OCI-LY7 (cell line): ENCODE data around the gene ESPNL. TPM values are rescaled to one million over a fixed set of nuclear protein-coding genes. Genes with fewer than 3 reads are reported as not detected.

ENCODE experiments used
- BruUV-seq: library from RNA; stranded (reverse); fragments of 400-500 nt; replicated peaks from 2 replicates; lab custom pipeline; 2021; lab: Mats Ljungman, UMichigan
- CTCF ChIA-PET: fragments of 300-600 bp; sonication (Branson Sonifier 250); formaldehyde crosslinking; loops from one replicate; lab custom pipeline; 2022; ENCODE audit warnings: antibody characterized with exemption; ENCODE audit not compliant: unreplicated experiment; lab: Charles Lee
- POLR2A ChIA-PET: fragments of 300-600 bp; sonication (Branson Sonifier 250); formaldehyde crosslinking; loops from one replicate; lab custom pipeline; 2022; ENCODE audit warnings: antibody characterized with exemption; lab: Charles Lee
- DNase-seq: peaks from one replicate; pipeline ENCODE4 v3.0.0-alpha.2; 2015; ENCODE audit warnings: low spot score
- H2AFZ ChIP-seq: fragments of 200-600 bp; sonication (generic), shearing (Covaris generic); 2 replicates; pipeline ENCODE4 v1.6.1; 2014; ENCODE audit warnings: mild to moderate bottlenecking, antibody characterized with exemption, low read length, moderate library complexity
- H3K27ac ChIP-seq: fragments of 200-600 bp; sonication (generic); 2 replicates; pipeline ENCODE4 v1.5.1; 2014; ENCODE audit warnings: mixed run types, low read depth, mild to moderate bottlenecking, moderate library complexity, low read length, inconsistent platforms; ENCODE audit not compliant: poor library complexity, severe bottlenecking
- H3K36me3 ChIP-seq: fragments of 200-600 bp; sonication (generic); 2 replicates; pipeline ENCODE4 v1.6.1; 2014; ENCODE audit warnings: mild to moderate bottlenecking, antibody characterized with exemption, low read length, moderate library complexity, mixed read lengths; ENCODE audit not compliant: insufficient read depth
- H3K4me1 ChIP-seq: fragments of 200-600 bp; sonication (generic); 2 replicates; pipeline ENCODE4 v1.5.1; 2014; ENCODE audit warnings: mild to moderate bottlenecking, low read length; ENCODE audit not compliant: insufficient read depth, poor library complexity, severe bottlenecking
- H3K4me2 ChIP-seq: fragments of 200-600 bp; sonication (generic); 2 replicates; pipeline ENCODE4 v1.6.1; 2014; ENCODE audit warnings: mild to moderate bottlenecking, low read length
- H3K4me3 ChIP-seq: fragments of 200-600 bp; sonication (generic); 2 replicates; pipeline ENCODE4 v1.5.1; 2014; ENCODE audit warnings: mild to moderate bottlenecking, low read depth, low read length; ENCODE audit not compliant: poor library complexity, severe bottlenecking
- H3K79me2 ChIP-seq: fragments of 200-600 bp; sonication (generic); 2 replicates; pipeline ENCODE4 v1.6.1; 2016; ENCODE audit warnings: low read depth, mild to moderate bottlenecking, low read length, moderate library complexity, mixed read lengths; ENCODE audit not compliant: insufficient read depth
- H3K9me2 ChIP-seq: fragments of 200-600 bp; sonication (generic); 2 replicates; pipeline ENCODE4 v1.6.1; 2016; ENCODE audit warnings: mild to moderate bottlenecking, low read length, mixed read lengths; ENCODE audit not compliant: insufficient read depth
- H3K9me3 ChIP-seq: fragments of 200-600 bp; sonication (generic); 2 replicates; pipeline ENCODE4 v1.6.1; 2014; ENCODE audit warnings: mild to moderate bottlenecking, mixed run types, low read length, mixed read lengths
- H4K20me1 ChIP-seq: fragments of 200-600 bp; sonication (generic); 2 replicates; pipeline ENCODE4 v1.6.1; 2014; ENCODE audit warnings: mild to moderate bottlenecking, antibody characterized with exemption, low read length, moderate library complexity, mixed read lengths; ENCODE audit not compliant: insufficient read depth
- EZH2phosphoT487 ChIP-seq: fragments of 200-600 bp; sonication (generic); IDR thresholded peaks from 2 replicates; pipeline ENCODE4 v1.6.1; 2018; ENCODE audit warnings: low read depth, borderline replicate concordance, mild to moderate bottlenecking, mixed run types, antibody characterized with exemption, low read length, moderate library complexity, mixed read lengths
- intact Hi-C: fragments of 100-400 bp; cut with micrococcal nuclease; formaldehyde crosslinking; loops from one replicate; pipeline ENCODE4 v1.10.0; 2022; ENCODE audit not compliant: unreplicated experiment
- total RNA-seq, 2 experiments: library from RNA; depleted of rRNA in 1 of 2; stranded (reverse); fragments of >200 nt in 1 of 2; shearing (Covaris generic) in 1 of 2; gene quantifications; 2 replicates each; pipeline ENCODE4 v1.2.3, GENCODE V29; 2014 to 2022
- TF ChIP-seq, protein P1 (sequence below): fragments of 200-600 bp; sonication (generic); conservative IDR thresholded peaks from 2 replicates; pipeline ENCODE4 v1.5.1; 2014; ENCODE audit warnings: mild to moderate bottlenecking, antibody characterized with exemption, low read length, moderate library complexity, mixed read lengths

Gene ESPNL
- total RNA-seq, 2 experiments from 2014 or later: 5.0 to 7.7 TPM

- Histone ChIP-seq H3K4me1 (peaks cover 10% of the 10 kb centered on the region), H3K27ac (no peak overlapping the region), H4K20me1 (no peaks in the 10 kb centered on the region), H3K9me2 (no peaks in the 10 kb centered on the region), H2AFZ (no peak overlapping the region), H3K36me3 (no peaks in the 10 kb centered on the region), H3K4me2 (no peak overlapping the region), H3K9me3 (peaks cover 8% of the 10 kb centered on the region; the same call in 1 of the 2 replicates), H3K4me3 (no peak overlapping the region), H3K79me2 (no peaks in the 10 kb centered on the region)
- DNase-seq: no peak
- intact Hi-C loops: no loop called here
- POLR2A ChIA-PET: no interaction called here
- BruUV-seq: no TSS peak
- TF ChIP-seq, protein P1, sequence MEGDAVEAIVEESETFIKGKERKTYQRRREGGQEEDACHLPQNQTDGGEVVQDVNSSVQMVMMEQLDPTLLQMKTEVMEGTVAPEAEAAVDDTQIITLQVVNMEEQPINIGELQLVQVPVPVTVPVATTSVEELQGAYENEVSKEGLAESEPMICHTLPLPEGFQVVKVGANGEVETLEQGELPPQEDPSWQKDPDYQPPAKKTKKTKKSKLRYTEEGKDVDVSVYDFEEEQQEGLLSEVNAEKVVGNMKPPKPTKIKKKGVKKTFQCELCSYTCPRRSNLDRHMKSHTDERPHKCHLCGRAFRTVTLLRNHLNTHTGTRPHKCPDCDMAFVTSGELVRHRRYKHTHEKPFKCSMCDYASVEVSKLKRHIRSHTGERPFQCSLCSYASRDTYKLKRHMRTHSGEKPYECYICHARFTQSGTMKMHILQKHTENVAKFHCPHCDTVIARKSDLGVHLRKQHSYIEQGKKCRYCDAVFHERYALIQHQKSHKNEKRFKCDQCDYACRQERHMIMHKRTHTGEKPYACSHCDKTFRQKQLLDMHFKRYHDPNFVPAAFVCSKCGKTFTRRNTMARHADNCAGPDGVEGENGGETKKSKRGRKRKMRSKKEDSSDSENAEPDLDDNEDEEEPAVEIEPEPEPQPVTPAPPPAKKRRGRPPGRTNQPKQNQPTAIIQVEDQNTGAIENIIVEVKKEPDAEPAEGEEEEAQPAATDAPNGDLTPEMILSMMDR: no peak
- TF ChIP-seq EZH2phosphoT487: no peak
- CTCF ChIA-PET: no interaction called here
These were observed 23.3 kb downstream of the ESPNL start for GRCh38 chr2:238123218-238123971.

- H3K9me3 ChIP-seq: peaks cover 8% of the 10 kb centered on the region; the same call in 1 of the 2 replicates
- no peaks in the 10 kb centered on the region for H3K36me3 ChIP-seq
- no peaks in the 10 kb centered on the region for H3K79me2 ChIP-seq
- H3K4me3 ChIP-seq: no peak overlapping the region
- intact Hi-C loops: no loop called here
- H3K4me2 ChIP-seq: no peak overlapping the region
- H3K4me1 ChIP-seq: peaks cover 10% of the 10 kb centered on the region
- no peaks in the 10 kb centered on the region for H3K9me2 ChIP-seq
- H2AFZ ChIP-seq: no peak overlapping the region
- ChIA-PET POLR2A (no interaction called here), CTCF (no interaction called here)
- H4K20me1 ChIP-seq: no peaks in the 10 kb centered on the region
- no peak for TF ChIP-seq EZH2phosphoT487
- TF ChIP-seq, protein P1: no peak
- no peak for DNase-seq
- H3K27ac ChIP-seq: no peak overlapping the region
- BruUV-seq: no TSS peak
These were observed 23.9 kb downstream of the ESPNL start for GRCh38 chr2:238123991-238124470.

GRCh38 chr2:238124488-238125126 lies 24.5 kb downstream of the ESPNL start:
- Histone ChIP-seq H3K79me2 (no peaks in the 10 kb centered on the region), H3K9me3 (peaks cover 8% of the 10 kb centered on the region; the same call in 1 of the 2 replicates), H3K4me2 (no peak overlapping the region), H3K4me3 (no peak overlapping the region), H3K4me1 (peaks cover 7% of the 10 kb centered on the region), H3K36me3 (no peaks in the 10 kb centered on the region), H4K20me1 (no peaks in the 10 kb centered on the region), H3K27ac (no peak overlapping the region), H3K9me2 (no peaks in the 10 kb centered on the region), H2AFZ (no peak overlapping the region)
- intact Hi-C loops: no loop called here
- BruUV-seq: no TSS peak
- POLR2A ChIA-PET: no interaction called here
- no peak for TF ChIP-seq EZH2phosphoT487
- TF ChIP-seq, protein P1: no peak
- CTCF ChIA-PET: no interaction called here
- no peak for DNase-seq
